MM.1S (cell line): ENCODE data around the gene SORL1-AS1.

Experiments used
- DNase-seq: peaks from one replicate; pipeline ENCODE4 v3.0.0-alpha.2; 2015
- H2AFZ ChIP-seq: fragments of 300-600 bp; sonication (generic); 2 replicates; pipeline ENCODE4 v1.6.0; 2016; ENCODE audit warnings: antibody characterized with exemption, low read length
- H3F3A ChIP-seq: fragments of 300-600 bp; sonication (generic); 2 replicates; pipeline ENCODE4 v1.6.1; 2016; ENCODE audit warnings: mild to moderate bottlenecking, antibody characterized with exemption, low read length, moderate library complexity, mixed read lengths; ENCODE audit not compliant: insufficient read depth
- H3K27ac ChIP-seq: fragments of 300-600 bp; sonication (generic); 2 replicates; pipeline ENCODE4 v1.5.1; 2016; ENCODE audit warnings: mild to moderate bottlenecking, low read length
- H3K27me3 ChIP-seq: fragments of 300-600 bp; sonication (generic); replicated peaks from 2 replicates; pipeline ENCODE4 v1.6.0; 2016; ENCODE audit warnings: low read length; ENCODE audit not compliant: insufficient read depth
- H3K36me3 ChIP-seq: fragments of 300-600 bp; sonication (generic); replicated peaks from 2 replicates; pipeline ENCODE4 v1.6.1; 2016; ENCODE audit warnings: mild to moderate bottlenecking, low read length, mixed read lengths; ENCODE audit not compliant: insufficient read depth
- H3K4me1 ChIP-seq: fragments of 300-600 bp; sonication (generic); 2 replicates; pipeline ENCODE4 v1.6.1; 2016; ENCODE audit warnings: low read length, mixed read lengths
- H3K4me2 ChIP-seq: fragments of 300-600 bp; sonication (generic); 2 replicates; pipeline ENCODE4 v1.6.0; 2016; ENCODE audit warnings: low read depth, low read length
- H3K4me3 ChIP-seq: fragments of 300-600 bp; sonication (generic); 2 replicates; pipeline ENCODE4 v1.5.1; 2016; ENCODE audit warnings: low read length, mixed read lengths
- H3K79me2 ChIP-seq: fragments of 300-600 bp; sonication (generic); 2 replicates; pipeline ENCODE4 v1.6.1; 2016; ENCODE audit warnings: mixed run types, low read length, mixed read lengths
- H3K9ac ChIP-seq: fragments of 300-600 bp; sonication (generic); 2 replicates; pipeline ENCODE4 v1.6.1; 2016; ENCODE audit warnings: low read length, mixed read lengths
- H3K9me2 ChIP-seq: fragments of 300-600 bp; sonication (generic); replicated peaks from 2 replicates; pipeline ENCODE4 v1.6.1; 2016; ENCODE audit warnings: mild to moderate bottlenecking, low read length, mixed read lengths; ENCODE audit not compliant: insufficient read depth
- H3K9me3 ChIP-seq: fragments of 300-600 bp; sonication (generic); replicated peaks from 2 replicates; pipeline ENCODE4 v1.6.1; 2016; ENCODE audit warnings: mild to moderate bottlenecking, low read length, mixed read lengths; ENCODE audit not compliant: insufficient read depth
- H4K20me1 ChIP-seq: fragments of 300-600 bp; sonication (generic); 2 replicates; pipeline ENCODE4 v1.6.1; 2016; ENCODE audit warnings: mild to moderate bottlenecking, low read length, moderate library complexity, mixed read lengths; ENCODE audit not compliant: insufficient read depth
- EZH2 ChIP-seq: fragments of 300-600 bp; sonication (generic); optimal IDR thresholded peaks from 2 replicates; pipeline ENCODE3; 2017; ENCODE audit warnings: low read depth, mild to moderate bottlenecking, antibody characterized with exemption, low read length, mixed read lengths
- EZH2phosphoT487 ChIP-seq: fragments of 300-600 bp; sonication (generic); IDR thresholded peaks from 2 replicates; pipeline ENCODE4 v1.6.1; 2018; ENCODE audit warnings: antibody characterized with exemption, low read length
- TF ChIP-seq, protein P1 (sequence below): fragments of 300-600 bp; sonication (generic); IDR thresholded peaks from 2 replicates; pipeline ENCODE4 v1.5.1; 2016; ENCODE audit warnings: antibody characterized with exemption, low read length, mixed read lengths

The SORL1-AS1 gene

GRCh38 chr11:121393855-121394254 is 58.9 kb downstream of the SORL1-AS1 start:
- no peaks in the 10 kb centered on the region for H4K20me1 ChIP-seq
- no peaks in the 10 kb centered on the region for H3K36me3 ChIP-seq
- no peaks in the 10 kb centered on the region for H3K9me2 ChIP-seq
- no peak overlapping the region for H3K4me2 ChIP-seq
- no peaks in the 10 kb centered on the region for H3K9me3 ChIP-seq
- no peaks in the 10 kb centered on the region for H3F3A ChIP-seq
- no peaks in the 10 kb centered on the region for H3K79me2 ChIP-seq
- no peak overlapping the region for H3K27ac ChIP-seq
- H3K9ac ChIP-seq, result no peak overlapping the region
- TF ChIP-seq EZH2, result no peak
- TF ChIP-seq, protein P1, sequence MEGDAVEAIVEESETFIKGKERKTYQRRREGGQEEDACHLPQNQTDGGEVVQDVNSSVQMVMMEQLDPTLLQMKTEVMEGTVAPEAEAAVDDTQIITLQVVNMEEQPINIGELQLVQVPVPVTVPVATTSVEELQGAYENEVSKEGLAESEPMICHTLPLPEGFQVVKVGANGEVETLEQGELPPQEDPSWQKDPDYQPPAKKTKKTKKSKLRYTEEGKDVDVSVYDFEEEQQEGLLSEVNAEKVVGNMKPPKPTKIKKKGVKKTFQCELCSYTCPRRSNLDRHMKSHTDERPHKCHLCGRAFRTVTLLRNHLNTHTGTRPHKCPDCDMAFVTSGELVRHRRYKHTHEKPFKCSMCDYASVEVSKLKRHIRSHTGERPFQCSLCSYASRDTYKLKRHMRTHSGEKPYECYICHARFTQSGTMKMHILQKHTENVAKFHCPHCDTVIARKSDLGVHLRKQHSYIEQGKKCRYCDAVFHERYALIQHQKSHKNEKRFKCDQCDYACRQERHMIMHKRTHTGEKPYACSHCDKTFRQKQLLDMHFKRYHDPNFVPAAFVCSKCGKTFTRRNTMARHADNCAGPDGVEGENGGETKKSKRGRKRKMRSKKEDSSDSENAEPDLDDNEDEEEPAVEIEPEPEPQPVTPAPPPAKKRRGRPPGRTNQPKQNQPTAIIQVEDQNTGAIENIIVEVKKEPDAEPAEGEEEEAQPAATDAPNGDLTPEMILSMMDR, result no peak
- TF ChIP-seq EZH2phosphoT487, result no peak
- H3K27me3 ChIP-seq, result no peaks in the 10 kb centered on the region
- H3K4me3 ChIP-seq, result no peak overlapping the region
- H3K4me1 ChIP-seq, result 0 out of 2 replicates have a peak, but pooled peaks cover 3% of the 10 kb centered on the region
- DNase-seq, result no peak
- H2AFZ ChIP-seq, result no peak overlapping the region

GRCh38 chr11:121391914-121392313 is 60.9 kb downstream of the SORL1-AS1 start:
- H3K27ac ChIP-seq, result no peak overlapping the region
- H3K9me3 ChIP-seq, result no peaks in the 10 kb centered on the region
- H3K79me2 ChIP-seq, result no peaks in the 10 kb centered on the region
- no peaks in the 10 kb centered on the region for H4K20me1 ChIP-seq
- H3K36me3 ChIP-seq, result no peaks in the 10 kb centered on the region
- H2AFZ ChIP-seq, result no peak overlapping the region
- H3K9ac ChIP-seq, result no peak overlapping the region
- no peaks in the 10 kb centered on the region for H3K27me3 ChIP-seq
- DNase-seq, result no peak
- H3K4me3 ChIP-seq, result no peak overlapping the region
- H3F3A ChIP-seq, result no peaks in the 10 kb centered on the region
- H3K4me2 ChIP-seq, result no peak overlapping the region
- 0 out of 2 replicates have a peak, but pooled peaks cover 3% of the 10 kb centered on the region for H3K4me1 ChIP-seq
- TF ChIP-seq EZH2 (no peak), EZH2phosphoT487 (no peak)
- TF ChIP-seq, protein P1, result no peak
- no peaks in the 10 kb centered on the region for H3K9me2 ChIP-seq

DNA sequence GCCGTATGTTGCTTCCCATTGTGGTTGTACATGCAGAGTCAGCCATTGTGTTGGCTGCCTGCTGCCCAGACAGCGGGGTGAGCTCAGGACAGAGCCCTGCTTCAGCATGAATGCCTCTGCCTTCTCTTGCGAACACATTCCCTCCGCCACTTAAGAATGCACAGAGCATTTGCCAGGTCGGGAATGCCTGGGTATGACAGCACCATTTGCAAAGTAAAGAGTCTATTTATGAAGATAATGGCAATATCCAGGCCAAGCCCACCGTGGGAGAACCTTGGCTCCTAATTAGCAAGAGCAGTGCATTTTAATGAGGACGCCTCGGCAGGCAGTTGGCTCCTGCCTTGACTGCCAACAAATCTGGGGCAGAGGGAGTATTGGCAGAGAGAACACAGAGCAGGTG is 63.1 kb downstream of the SORL1-AS1 start:
- DNase-seq, result no peak
- Histone ChIP-seq H2AFZ (no peak overlapping the region), H3K9ac (no peak overlapping the region), H3K9me3 (no peaks in the 10 kb centered on the region), H4K20me1 (no peaks in the 10 kb centered on the region), H3F3A (no peaks in the 10 kb centered on the region), H3K27me3 (no peaks in the 10 kb centered on the region), H3K4me2 (no peak overlapping the region), H3K4me1 (0 out of 2 replicates have a peak, but pooled peaks cover 3% of the 10 kb centered on the region), H3K4me3 (no peak overlapping the region), H3K9me2 (no peaks in the 10 kb centered on the region), H3K27ac (no peak overlapping the region), H3K79me2 (no peaks in the 10 kb centered on the region), H3K36me3 (no peaks in the 10 kb centered on the region)
- TF ChIP-seq, protein P1, result no peak
- no peak for TF ChIP-seq EZH2phosphoT487
- no peak for TF ChIP-seq EZH2
